Epidermal melanocyte (primary cell): Measurements from ENCODE around the gene DNAI2.
"Not testable (repeated sequence)": the region's sequence is repeated elsewhere in the genome, so short reads cannot be mapped to it uniquely, and the experiment has no call there.

Experiments used
- DNase-seq: peaks from one replicate; pipeline ENCODE4 v3.0.0; 2011; ENCODE audit warnings: low spot score; ENCODE audit not compliant: insufficient read length

Gene DNAI2

DNA sequence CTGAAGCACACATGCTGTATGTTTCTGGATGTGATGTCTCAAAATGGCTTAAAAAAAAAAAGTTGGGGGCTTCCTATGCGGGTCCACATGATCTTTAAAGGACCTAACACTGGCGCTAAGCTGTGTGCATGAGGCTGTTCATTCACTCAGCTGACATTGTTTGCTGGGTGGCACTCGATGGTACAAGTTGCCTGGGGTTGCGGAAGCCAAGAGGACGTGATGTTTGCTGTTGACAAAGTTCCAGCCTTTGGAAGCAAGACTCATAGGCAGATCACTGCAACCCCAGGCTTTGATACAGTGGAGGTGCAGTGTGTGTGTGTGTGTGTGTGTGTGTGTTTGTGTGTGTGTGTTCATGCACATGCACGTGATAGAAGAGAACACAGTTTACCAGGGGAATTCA, 29.5 kb upstream of the DNAI2 start:
- no peak for DNase-seq

DNA sequence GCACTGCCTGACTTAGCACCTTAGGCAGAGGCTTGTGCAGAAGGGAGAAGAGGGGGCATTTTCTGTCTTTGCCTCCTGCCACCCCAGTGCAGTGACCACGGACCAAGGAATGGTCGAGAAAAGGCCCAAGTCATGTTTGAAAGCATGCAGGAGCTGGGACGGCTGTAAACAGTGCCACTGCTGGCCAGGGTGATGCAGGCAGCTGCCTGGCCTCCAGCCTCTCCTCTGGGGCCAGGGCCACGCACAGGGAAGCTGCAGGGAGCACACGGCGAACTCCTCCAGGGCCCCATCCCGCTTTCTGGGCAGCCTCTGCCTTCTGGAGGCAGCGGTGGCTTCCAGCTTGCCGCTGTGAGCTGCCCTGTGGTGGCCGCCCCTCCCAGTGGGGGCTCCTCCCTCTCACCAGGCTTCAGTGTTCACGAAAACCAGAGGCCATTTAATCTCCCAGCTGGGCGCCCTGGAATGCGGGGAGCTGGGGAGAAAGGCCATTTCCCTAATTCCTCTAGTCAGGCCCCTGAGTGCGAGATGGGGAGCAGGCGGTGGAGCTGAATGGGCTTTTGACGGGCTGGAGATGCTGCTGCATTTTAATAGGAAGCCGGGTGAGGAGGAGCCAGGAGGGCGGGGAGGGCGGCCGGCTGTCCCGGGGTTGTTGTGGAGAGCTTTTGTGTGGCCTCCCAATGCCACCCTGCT, 28.7 kb upstream of the DNAI2 start:
- no peak for DNase-seq

DNA sequence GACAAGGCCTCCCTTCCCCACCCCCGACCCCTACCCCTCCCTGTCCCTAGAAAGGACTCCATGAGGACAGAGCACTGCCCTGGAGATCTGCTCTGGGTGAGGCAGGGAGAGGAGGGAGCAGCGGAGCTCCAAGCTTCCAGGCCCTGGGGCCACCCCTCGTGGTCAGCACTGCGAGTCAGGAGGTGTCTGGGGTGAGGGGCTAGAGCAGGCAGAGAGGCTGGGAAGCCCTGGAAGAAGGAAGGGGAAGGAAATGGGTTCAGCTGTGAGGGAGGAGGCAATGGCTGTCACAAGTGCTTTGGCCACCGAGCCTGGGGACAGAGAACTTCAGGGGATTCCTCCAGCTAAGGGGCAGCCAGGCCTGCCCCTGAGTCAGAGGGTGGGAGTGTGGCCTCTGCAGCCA, 28.2 kb upstream of the DNAI2 start:
- peak; percentile 74 for DNase-seq

DNA sequence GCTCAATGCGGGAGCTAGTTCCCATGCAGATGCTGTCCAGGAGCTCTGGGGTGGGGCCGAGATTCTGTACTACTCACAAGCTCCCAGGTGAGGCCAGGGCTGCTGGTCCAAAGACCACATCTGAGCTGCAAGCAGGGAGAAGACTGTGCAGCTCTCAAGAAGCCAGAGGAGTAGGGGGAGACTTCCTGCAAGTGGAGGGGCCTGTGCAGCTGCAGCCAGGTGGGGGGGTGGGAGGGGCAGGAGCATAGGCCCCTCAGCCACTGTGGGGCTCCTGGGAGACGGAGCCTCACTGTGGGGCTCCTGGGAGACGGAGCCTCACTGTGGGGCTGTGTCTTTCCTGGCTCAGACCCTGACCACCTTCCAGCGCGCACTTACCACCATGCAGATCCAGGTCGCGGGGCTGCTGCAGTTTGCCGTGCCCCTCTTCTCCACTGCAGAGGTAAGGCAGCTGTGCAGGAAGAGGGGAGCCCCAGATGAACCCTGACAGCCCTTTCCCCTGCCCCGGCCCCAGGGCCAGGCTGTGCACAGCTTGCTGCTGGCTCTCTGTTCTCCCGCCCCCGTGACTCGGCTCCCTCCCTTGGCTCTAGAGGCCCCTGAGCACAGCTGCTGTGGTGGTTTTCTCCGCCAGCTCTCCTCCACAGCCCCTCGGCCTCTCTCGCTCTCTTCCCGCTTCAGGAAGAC, 24.3 kb upstream of the DNAI2 start:
- no peak for DNase-seq

DNA sequence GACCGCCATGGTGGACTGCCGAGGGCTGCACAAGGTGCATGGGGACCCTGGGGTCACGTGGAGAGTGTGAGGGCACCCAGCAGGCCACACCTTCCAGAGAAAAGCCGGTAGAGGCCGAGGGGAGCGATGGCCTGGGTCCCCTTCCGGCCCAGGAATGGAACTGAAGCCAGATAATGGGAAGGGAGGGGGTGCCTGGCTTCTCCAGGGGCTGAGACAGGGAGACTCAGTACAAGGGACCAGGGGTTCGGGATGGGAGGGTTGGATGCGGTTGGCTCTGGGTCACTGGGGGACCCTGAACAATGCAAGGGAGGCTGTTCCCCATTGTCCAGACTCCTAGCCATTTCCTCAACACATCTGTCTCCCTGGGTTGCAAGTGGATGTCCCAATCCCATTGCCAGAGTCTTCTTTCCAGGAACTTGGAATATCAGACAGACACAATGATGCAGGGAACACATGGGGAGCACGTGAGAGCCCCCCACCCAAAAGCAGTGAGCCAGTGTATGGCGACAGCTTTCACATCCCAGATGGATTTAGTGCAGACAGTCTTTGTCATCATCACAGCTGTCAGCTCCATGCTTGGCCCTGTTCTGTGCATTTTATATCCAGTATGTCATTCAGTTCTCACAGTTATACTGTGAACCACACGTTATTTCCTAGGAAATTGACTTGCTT, 23.6 kb upstream of the DNAI2 start:
- no peak for DNase-seq

DNA sequence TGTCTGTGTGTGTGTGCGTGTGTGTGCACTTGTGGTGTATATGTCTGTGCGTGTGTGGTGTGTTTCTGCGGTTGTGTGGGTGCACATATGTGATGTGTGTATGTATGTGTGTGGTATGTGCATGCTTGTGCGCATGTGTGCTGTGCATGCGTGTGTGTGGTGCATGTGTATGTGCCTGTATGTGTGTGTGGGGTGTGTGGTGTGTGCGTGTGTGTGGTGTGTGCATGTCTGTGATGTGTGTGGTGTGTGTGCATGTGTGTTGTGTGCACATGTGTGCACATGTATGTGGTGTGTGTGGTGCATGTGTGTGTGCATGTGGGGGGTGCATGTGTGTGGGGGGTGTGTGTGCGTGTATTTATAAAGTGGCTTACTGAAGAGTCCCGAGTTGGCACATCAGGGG, 23.0 kb upstream of the DNAI2 start:
- DNase-seq: no peak

DNA sequence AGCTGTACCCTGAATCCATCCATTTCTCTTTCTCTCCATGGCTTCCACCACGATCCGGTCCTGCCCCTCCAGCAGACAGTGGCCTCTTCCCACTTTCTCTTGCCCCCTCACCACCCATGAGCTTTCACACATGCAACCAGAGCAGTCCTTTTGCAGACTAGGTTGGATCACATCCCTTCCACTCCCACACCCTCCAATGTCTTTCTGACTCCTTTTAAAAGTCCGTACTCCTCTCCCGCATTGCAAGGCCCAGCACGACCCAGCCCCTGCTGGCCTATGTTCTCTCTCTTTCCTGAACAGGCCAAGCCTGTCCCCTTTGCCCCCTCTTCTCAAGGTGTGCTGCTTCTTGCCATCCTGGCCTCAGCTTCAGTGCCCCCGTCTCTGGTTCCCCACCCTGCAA, 22.5 kb upstream of the DNAI2 start:
- no peak for DNase-seq

DNA sequence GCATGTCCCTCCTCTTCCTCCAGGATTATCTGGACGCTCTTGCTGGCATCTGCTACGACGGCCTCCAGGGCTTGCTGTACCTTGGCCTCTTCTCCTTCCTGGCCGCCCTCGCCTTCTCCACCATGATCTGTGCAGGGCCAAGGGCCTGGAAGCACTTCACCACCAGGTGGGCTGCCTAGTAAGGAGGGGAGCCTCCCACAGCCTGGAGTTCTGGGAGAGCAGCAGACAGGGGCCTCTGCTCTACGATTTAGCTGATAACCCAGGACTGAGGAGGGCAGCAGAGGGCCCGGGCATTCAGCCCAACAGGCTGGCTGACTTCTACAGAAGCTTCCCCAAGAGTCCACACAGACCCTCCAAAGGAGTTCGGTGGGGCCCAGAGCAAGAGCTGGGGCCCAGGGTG, 21.8 kb upstream of the DNAI2 start:
- no peak for DNase-seq

DNA sequence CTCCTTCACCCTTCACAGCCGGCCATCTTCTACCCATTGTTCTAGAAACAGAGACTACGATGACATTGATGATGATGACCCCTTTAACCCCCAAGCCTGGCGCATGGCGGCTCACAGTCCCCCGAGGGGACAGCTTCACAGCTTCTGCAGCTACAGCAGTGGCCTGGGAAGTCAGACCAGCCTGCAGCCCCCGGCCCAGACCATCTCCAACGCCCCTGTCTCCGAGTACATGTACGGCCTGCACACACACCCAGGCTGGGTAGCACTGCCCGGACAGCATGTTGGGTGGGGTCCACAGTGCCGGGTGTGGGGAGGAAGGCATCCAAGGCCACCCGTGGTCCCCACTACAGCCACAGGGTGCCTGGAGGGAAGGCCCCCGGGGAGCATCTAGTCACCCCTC, 21.0 kb upstream of the DNAI2 start:
- no peak for DNase-seq

DNA sequence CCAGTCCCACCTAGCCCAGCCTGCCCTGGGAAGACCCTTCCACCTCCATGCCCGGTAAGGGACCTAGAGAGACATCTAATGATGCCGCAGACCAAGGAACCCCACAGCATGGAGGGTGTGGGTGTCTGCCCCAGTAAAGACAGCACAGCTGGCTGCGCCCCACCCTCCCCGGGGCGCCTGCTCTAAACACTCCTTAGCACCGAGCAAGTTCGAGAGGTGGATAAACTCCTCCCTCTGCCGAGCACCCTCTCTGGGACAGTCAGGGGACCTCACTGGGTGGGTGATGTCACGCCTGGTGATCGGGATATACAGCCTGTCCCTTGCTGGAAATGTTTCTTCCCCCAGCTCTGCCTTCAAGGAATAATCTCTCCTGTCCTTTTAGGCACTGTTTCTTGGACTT, 16.7 kb upstream of the DNAI2 start:
- no peak for DNase-seq

DNA sequence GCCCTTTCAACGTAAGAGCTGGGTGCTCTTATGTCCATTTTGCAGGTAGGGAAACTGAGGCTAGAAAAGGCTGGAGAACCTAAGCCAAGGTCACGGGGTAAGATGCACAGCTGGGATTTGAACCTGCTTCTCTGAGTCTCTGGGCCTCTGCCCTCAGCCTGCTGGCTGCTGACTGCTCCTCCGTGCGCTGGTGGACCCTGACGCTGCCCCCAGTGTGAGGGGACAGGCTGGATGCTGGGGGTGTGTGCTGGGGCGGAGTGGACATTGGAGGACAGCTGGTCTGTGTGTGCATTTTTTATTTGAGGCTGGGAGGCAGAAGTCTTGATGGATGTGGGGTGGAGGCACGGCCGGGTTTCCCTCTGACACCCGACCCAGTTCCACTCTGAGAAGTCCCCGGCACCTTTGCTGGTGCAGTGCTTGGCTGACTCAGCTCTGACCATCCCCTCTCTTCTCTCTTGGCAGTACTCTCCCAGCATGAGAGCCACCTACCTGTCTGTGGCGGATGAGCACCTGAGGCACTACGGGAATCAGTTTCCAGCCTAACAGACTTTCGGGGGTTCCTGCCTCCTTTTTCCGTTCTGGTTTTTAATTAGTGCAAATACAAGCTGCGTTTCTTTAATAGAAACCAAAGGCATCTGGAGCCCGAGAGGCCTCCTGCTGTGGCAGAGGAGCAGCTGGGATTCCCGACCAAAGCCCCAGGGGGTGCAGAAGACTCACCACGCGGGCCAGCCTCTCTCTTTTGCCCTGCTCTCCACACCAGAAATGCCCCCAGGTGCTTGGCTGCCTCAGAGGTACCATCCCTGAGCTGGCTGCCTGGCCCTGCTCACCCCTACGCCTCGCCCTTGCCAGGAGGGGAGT, 14.1 kb upstream of the DNAI2 start:
- no peak for DNase-seq

DNA sequence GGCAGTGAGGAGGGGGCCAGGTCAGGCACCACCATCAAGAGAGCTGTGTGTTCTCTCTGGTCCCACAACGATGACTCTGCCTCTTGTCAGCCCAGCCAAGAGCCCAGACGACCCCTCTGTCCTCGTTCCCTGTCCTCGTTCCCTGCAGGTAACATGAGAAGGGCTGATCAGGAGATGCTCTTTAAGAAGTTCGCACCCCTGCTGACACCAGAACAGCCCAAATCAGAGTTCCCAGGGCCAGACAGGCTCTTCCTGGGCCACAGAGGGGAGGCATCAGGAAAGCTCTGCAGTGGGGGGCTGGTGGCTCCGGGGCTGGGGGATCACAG, 13.5 kb upstream of the DNAI2 start:
- no peak for DNase-seq

DNA sequence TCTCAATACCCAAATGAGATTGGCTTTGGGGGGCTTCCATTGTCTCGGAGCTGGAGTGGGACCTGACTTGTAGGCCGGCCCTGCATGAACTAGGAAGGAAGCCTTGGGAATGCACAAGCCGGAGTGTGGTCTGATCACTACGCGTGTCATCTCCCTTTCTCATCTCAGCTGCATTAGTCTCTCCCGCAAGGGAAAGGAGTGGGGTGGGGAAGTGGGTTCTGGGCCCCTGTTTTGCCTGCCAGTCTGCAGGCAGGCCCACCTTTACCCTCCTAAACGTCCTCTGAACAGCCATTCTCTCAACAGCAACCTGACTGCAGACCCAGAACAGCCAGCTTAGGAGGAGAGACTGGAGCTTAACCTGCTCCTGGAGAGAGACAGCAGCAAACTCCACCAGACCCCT, 11.4 kb upstream of the DNAI2 start:
- no peak for DNase-seq

DNA sequence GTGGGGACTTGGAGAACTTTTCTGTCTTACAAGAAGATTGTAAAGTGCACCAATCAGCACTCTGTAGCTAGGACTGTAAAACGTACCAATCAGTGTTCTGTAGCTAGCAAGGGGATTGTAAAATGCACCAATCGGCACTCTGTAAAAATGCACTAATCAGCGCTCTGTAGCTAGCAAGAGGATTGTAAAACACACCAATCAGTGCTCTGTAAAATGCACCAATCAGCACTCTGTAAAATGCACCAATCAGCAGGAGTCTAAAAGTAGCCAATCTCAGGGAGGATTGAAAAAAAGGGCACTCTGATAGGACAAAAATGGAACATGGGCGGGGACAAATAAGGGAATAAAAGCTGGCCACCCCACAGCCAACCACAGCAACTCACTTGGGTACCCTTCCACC, 7.0 kb upstream of the DNAI2 start:
- not testable (repeated sequence) for DNase-seq

DNA sequence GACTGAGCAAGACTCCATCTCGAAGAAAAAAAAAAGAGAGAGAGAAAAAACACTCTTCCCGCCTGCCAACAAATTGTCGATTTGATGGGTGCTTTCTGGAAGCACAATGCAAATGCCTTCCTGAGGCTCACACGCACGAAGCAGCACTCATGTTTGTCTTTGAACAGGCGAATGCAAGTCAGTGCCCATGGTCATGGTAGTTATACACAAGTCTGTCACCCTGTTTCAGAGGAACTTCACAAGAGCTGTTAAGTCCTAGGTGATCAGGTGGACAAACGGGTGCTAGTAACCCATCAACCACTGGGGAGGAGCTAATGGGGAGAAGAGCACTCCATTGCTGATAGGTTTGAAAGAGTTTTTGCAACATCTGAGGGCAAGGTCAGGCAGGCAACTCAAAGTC, 6.5 kb upstream of the DNAI2 start:
- no peak for DNase-seq

DNA sequence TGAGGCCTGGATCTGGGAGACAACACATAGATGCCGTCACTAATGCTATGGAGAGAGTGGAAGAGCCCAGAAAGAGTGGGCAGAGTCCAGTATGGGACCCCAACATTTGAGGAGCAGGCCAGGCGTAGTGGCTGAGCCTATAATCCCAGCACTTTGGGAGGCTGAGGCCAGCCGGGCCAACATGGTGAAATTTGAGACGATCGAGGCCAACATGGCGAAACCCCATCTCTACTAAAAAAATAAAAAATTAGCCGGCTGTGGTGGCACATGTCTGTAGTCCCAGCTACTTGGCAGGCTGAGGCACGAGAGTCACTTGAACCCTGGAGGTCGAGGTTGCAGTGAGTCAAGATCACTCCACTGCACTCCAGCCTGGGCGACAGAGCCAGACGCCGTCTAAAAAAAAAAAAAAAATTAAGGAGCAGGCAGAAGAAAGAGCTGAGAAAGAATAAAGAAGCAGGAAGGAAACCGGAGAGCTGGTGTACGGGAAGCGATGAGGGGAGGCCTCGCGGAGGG, 6.0 kb upstream of the DNAI2 start:
- no peak for DNase-seq

DNA sequence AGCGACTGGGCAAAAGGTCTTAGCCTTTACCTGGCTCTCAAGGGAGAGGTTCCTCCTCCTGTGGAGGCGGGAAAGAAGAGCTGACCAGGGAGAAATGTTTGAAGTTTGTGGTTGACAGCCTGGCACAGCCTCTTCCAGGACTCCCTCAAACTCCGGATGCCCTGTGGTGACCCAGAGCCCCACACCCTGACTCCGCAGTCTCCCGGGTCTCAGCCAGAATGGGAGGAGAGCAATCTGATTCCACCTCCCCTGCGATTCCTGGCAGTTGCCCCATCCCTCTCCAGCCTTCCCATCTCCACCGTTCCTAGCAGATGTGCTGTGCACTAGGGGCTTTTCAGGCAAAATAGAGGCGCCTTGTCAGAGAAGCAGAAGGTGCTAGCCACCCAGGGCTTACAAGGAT, 5.5 kb upstream of the DNAI2 start:
- no peak for DNase-seq

DNA sequence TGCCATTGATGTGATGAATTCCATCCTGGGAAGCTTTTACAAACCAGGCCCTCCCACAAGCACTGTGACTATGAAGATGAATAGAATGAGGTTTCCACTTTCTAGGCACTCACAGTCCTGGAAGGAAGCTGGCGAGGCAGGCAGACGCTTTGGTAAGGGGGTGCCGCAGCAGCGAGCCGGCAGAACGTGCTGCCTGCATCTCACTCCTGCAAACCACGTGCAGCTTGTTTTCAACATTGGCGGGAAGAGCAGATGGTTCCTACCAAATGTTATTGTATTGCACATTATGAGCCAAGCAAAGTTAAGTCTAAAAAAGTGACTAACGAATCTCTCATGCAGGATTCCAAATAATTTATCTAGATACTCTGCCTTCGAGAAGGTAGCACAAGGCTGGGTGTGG, 3.7 kb upstream of the DNAI2 start:
- no peak for DNase-seq

DNA sequence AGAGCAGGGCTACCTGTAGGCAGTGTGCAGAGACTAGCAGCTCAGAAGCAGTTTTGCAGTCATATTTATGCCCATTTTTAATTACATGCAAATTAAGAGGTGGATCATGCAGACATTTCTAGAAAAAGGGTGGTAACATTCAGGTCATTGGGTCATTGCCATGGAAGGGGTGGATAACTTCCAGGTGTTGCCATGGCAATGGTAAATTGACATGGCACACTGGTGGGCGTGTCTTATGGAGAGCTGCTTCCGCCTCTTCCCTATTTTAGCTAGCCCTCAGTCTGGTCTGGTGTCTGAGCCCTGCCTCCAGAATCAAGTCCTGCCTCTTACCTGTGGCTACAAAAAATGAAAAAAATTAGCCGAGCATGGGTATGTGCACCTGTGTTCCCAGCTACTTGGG, 2.8 kb upstream of the DNAI2 start:
- DNase-seq: no peak

DNA sequence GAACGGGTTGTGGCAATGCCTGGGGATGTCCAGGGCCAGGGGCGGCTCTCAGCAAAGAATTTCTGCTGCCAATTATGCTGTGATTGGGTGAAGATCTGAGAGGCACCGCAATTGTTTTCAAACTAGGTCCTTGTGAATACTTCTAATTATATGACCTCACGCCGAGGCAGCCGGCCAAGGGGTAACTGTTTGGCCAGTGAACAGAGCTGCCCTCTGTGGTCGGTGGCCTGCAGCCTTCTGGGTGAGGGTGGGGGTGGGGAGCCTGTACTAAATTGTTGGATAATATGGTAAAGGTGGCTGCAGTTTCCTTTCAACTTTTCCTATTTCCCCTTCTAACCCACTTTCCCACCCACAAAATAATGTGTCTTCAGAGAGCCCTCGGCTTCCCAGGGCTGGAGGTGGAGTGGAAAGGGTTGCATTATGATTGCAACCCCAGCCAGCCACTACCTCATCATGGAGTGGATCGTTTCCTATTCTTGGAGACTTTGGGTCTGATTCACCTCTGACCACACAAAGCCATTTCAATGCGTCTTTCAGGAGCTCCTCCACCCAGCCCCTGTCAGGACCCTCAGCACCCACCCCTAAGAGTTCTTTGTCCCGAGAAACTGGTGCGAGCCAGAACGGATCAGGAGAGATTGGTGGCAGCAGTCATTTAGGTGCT, 2.0 kb upstream of the DNAI2 start:
- DNase-seq: no peak

DNA sequence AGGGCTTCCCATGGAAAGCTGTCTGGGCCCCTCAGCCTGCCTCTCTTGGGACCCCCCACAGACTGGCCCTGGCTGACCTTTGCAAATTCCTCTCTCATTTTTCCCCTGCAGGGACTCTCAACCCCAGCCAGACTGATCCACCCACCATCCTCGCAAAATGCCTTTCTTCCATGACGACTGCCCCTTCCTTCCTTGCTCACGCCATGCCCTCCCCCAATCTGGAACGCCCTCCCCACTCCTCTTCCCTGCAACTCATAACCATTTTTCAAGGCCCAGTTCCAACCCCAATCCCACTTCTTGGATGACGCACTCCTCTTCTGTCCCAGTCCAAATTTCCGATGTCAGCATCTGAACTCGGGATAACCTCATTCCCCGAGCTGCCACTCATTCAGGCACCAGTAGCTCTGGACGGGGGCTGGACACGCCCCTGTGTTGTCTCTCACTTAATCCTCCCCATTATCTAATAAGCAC, 1.3 kb upstream of the DNAI2 start:
- DNase-seq: no peak
